Measurements from ENCODE around the gene SBF1. TPM values are rescaled to one million over a fixed set of nuclear protein-coding genes. Genes with fewer than 3 reads are reported as not detected.

The SBF1 gene
- total and polyA plus RNA-seq, 2 experiments from 2014 or later: 25.2 to 92.0 TPM

DNA sequence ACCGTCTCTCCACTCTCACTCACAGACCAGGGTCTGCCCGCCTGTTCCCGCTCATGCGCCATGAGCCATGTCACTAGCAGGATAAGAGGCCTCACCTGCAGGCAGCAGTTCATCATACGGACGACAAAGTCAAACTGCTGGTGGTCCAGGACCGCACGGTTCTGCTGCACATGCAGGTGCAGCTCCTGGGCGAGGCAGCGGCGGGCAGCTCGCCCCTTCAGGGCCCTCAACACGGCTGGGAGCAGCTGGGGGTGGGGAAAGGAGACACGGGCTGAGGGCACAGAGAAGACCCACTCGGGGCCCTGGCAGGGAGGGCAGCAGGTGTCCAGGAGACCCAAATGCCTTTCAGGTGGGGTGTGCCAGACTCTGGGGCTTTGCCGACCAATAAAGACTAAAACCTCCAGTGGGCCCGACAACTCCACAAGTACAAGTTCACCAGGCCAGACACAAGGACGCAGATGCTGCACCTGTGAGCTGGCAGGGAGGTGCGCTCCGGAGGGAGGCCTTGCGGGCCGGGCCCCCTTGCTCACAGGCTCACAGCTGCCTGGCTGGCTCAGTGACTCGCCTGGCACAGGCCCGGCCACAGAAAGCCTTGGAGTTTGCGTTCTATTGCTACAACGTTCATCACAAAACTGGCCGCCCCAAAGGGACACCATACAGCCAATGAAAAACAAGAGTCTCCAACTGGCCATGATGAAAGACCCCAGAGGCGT is 11.5 kb downstream of the SBF1 start:
- Histone ChIP-seq H4K20me1 (ENCODE audit: insufficient read depth) (no peaks in the 10 kb centered on the region), H3K9me3 (ENCODE audit: low read depth) (no peaks in the 10 kb centered on the region), H3F3A (ENCODE audit: insufficient read depth) (no peaks in the 10 kb centered on the region), H3K4me2 (ENCODE audit: unreplicated experiment) (no peak overlapping the region), H3K79me2 (ENCODE audit: insufficient read depth) (peaks cover 7% of the 10 kb centered on the region; the same call in 1 of the 2 replicates), H3K4me3 (no peak overlapping the region), H3K36me3 (ENCODE audit: low read depth) (no peaks in the 10 kb centered on the region; the same call in 1 of the 2 replicates), H3K9ac (no peak overlapping the region), H3K4me1 (ENCODE audit: insufficient read depth) (no peaks in the 10 kb centered on the region), H3K9me2 (ENCODE audit: insufficient read depth) (no peaks in the 10 kb centered on the region), H3K27ac (no peak overlapping the region), H2AFZ (no peak overlapping the region), H3K27me3 (replicated peaks; ENCODE audit: insufficient read depth) (no peaks in the 10 kb centered on the region)
- TF ChIP-seq EZH2 (IDR thresholded peaks at IDR 0.05; ENCODE audit: insufficient read depth, poor library complexity, severe bottlenecking) (no peak), EZH2phosphoT487 (IDR thresholded peaks at IDR 0.05; ENCODE audit: insufficient read depth, low read depth) (no peak)
- no peak for DNase-seq
- in situ Hi-C loops (cut with MboI): no loop called here
- 86 to 91% methylated on average over 23 to 28 of the region's 28 CpGs for WGBS, 2 experiments (ENCODE audit: low coverage in 1 of 2, low lambda C conversion rate in 2 of 2, missing lambda C conversion rate in 2 of 2)

DNA sequence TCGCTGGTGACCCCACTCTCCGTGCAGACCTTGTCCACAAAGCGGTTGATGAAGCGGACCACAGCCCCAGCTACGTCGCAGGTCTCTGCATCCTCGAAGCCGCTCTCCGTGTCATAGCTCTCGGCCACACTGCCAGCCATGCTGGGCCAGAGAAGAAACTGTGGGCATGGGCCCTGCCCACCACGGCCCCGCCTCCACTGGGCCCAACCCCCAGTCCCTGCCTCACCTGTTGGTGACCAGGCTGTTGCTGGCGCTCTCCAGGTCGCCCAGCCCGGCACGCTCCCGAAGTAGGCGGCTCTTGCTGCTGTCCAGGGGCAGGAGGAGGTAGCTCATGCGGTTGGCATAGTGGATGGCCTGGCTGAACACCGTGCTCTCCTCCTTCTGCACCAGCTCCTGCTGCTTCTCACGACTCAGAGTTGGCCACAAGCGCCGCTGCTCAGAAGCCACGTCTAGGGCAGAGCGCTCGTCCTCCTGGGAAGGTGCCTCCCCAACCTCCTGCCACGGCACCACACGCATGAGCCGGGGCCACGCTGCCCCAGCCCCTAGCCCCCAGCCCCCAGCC is 12.8 kb downstream of the SBF1 start:
- H3K4me3 ChIP-seq: no peak overlapping the region
- H3K36me3 ChIP-seq (ENCODE audit: low read depth): no peaks in the 10 kb centered on the region; the same call in 1 of the 2 replicates
- WGBS, 2 experiments (ENCODE audit: low coverage in 1 of 2, low lambda C conversion rate in 2 of 2, missing lambda C conversion rate in 2 of 2): 94 to 97% methylated on average over 13 to 30 of the region's 30 CpGs
- H3F3A ChIP-seq (ENCODE audit: insufficient read depth): no peaks in the 10 kb centered on the region
- DNase-seq: no peak
- no peaks in the 10 kb centered on the region for H3K9me2 ChIP-seq (ENCODE audit: insufficient read depth)
- TF ChIP-seq EZH2 (IDR thresholded peaks at IDR 0.05; ENCODE audit: insufficient read depth, poor library complexity, severe bottlenecking): no peak
- TF ChIP-seq EZH2phosphoT487 (IDR thresholded peaks at IDR 0.05; ENCODE audit: insufficient read depth, low read depth): no peak
- no peaks in the 10 kb centered on the region for H3K9me3 ChIP-seq (ENCODE audit: low read depth)
- H3K4me2 ChIP-seq (ENCODE audit: unreplicated experiment): no peak overlapping the region
- H3K79me2 ChIP-seq (ENCODE audit: insufficient read depth): no peaks in the 10 kb centered on the region
- no peaks in the 10 kb centered on the region for H4K20me1 ChIP-seq (ENCODE audit: insufficient read depth)
- H2AFZ ChIP-seq: no peak overlapping the region
- H3K9ac ChIP-seq: no peak overlapping the region
- H3K27ac ChIP-seq: no peak overlapping the region
- H3K27me3 ChIP-seq (replicated peaks; ENCODE audit: insufficient read depth): no peaks in the 10 kb centered on the region
- in situ Hi-C loops (cut with MboI): no loop called here
- no peaks in the 10 kb centered on the region for H3K4me1 ChIP-seq (ENCODE audit: insufficient read depth)

DNA sequence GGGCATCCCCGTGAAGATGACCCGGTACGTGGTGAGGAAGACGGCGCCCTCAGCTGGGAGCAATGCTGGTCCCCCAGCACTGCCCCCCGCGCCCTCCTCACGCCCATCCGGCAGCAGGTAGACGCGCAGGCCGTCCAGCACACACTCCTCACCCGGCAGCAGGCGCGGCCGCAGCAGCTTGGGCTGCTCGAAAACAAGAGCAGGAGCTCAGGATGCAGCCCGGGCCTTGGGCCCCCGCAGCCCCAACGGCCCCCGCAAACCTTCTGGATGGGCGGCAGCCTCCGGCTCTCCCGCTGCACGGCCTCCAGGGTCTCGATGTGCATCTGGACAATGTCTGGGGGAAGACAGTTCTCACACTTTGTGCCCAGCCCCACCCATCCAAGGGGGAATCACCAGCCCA is 13.3 kb downstream of the SBF1 start:
- no peak for DNase-seq
- H3K4me1 ChIP-seq (ENCODE audit: insufficient read depth): no peaks in the 10 kb centered on the region
- 87 to 95% methylated on average over 9 to 25 of the region's 26 CpGs for WGBS, 2 experiments (ENCODE audit: low coverage in 1 of 2, low lambda C conversion rate in 2 of 2, missing lambda C conversion rate in 2 of 2)
- H3K79me2 ChIP-seq (ENCODE audit: insufficient read depth): no peaks in the 10 kb centered on the region
- no peak overlapping the region for H3K27ac ChIP-seq
- in situ Hi-C loops (cut with MboI): no loop called here
- H2AFZ ChIP-seq: no peak overlapping the region
- H3F3A ChIP-seq (ENCODE audit: insufficient read depth): no peaks in the 10 kb centered on the region
- H3K9me2 ChIP-seq (ENCODE audit: insufficient read depth): no peaks in the 10 kb centered on the region
- H3K4me2 ChIP-seq (ENCODE audit: unreplicated experiment): no peak overlapping the region
- H4K20me1 ChIP-seq (ENCODE audit: insufficient read depth): no peaks in the 10 kb centered on the region
- no peak for TF ChIP-seq EZH2 (IDR thresholded peaks at IDR 0.05; ENCODE audit: insufficient read depth, poor library complexity, severe bottlenecking)
- no peak for TF ChIP-seq EZH2phosphoT487 (IDR thresholded peaks at IDR 0.05; ENCODE audit: insufficient read depth, low read depth)
- H3K4me3 ChIP-seq: no peak overlapping the region
- H3K27me3 ChIP-seq (replicated peaks; ENCODE audit: insufficient read depth): no peaks in the 10 kb centered on the region
- no peak overlapping the region for H3K9ac ChIP-seq
- H3K36me3 ChIP-seq (ENCODE audit: low read depth): no peaks in the 10 kb centered on the region; the same call in 1 of the 2 replicates
- no peaks in the 10 kb centered on the region for H3K9me3 ChIP-seq (ENCODE audit: low read depth)

DNA sequence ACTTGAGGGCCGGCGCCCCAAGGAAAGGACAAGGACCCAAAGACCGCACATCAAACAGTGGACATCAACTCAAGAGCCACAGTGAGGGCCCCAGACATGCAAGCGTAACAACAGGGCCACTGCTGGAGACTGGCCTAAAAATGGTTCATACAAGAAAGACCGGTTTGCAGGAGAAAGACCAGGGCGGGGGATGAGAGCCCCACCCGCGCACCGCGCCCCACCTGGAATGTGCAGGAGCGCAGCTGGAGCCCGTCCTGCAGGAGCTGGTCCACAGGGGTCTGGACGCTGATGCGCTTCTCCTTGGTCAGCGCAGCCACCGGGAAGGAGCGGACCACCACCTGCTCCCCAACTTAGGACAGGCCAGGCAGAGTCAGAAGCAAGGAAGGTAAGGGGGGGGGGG is 13.9 kb downstream of the SBF1 start:
- Histone ChIP-seq H3K9me3 (ENCODE audit: low read depth) (no peaks in the 10 kb centered on the region), H4K20me1 (ENCODE audit: insufficient read depth) (no peaks in the 10 kb centered on the region), H3K9me2 (ENCODE audit: insufficient read depth) (no peaks in the 10 kb centered on the region), H2AFZ (no peak overlapping the region), H3K27ac (no peak overlapping the region), H3K79me2 (ENCODE audit: insufficient read depth) (no peaks in the 10 kb centered on the region), H3K4me2 (ENCODE audit: unreplicated experiment) (no peak overlapping the region), H3K4me3 (no peak overlapping the region), H3K36me3 (ENCODE audit: low read depth) (no peaks in the 10 kb centered on the region; the same call in 1 of the 2 replicates), H3K4me1 (ENCODE audit: insufficient read depth) (no peaks in the 10 kb centered on the region), H3K27me3 (replicated peaks; ENCODE audit: insufficient read depth) (no peaks in the 10 kb centered on the region), H3F3A (ENCODE audit: insufficient read depth) (no peaks in the 10 kb centered on the region), H3K9ac (no peak overlapping the region)
- no peak for DNase-seq
- WGBS, 2 experiments (ENCODE audit: low coverage in 1 of 2, low lambda C conversion rate in 2 of 2, missing lambda C conversion rate in 2 of 2): 96 to 98% methylated on average over 15 to 17 of the region's 17 CpGs
- no peak for TF ChIP-seq EZH2phosphoT487 (IDR thresholded peaks at IDR 0.05; ENCODE audit: insufficient read depth, low read depth)
- no peak for TF ChIP-seq EZH2 (IDR thresholded peaks at IDR 0.05; ENCODE audit: insufficient read depth, poor library complexity, severe bottlenecking)
- in situ Hi-C loops (cut with MboI): no loop called here

All from GM23248 (cell line).